H1 (cell line): ENCODE measurements around the gene PFDN6. TPM values are rescaled to one million over a fixed set of nuclear protein-coding genes. Genes with fewer than 3 reads are reported as not detected.

Experiments used
- CTCF ChIA-PET: fragments of 300-600 bp; sonication (Branson Sonifier 250); formaldehyde crosslinking; loops from one replicate; lab custom pipeline; 2021; ENCODE audit not compliant: partially characterized antibody; lab: Charles Lee
- POLR2A ChIA-PET: fragments of 300-600 bp; sonication (Branson Sonifier 250); formaldehyde crosslinking; loops from one replicate; lab custom pipeline; 2021; ENCODE audit warnings: inconsistent platforms; ENCODE audit not compliant: partially characterized antibody; lab: Charles Lee
- DNase-seq, 2 experiments: peaks; one replicate each; pipeline versions ENCODE4 v3.0.0 to v3.0.0-alpha.2; 2010 to 2022; ENCODE audit warnings: low spot score in 2 of 2, low read depth in 1 of 2, mixed read lengths in 1 of 2
- FAIRE-seq: peaks from 2 replicates; lab custom pipeline; 2011; peaks lifted over from hg19 to GRCh38; lab: Jason Lieb, UNC
- H2AFZ ChIP-seq: 2 replicates; pipeline ENCODE4 v1.8.1; 2012; ENCODE audit warnings: low read length, inconsistent platforms
- H2AK5ac ChIP-seq: 2 replicates; pipeline ENCODE4 v1.6.1; 2013; ENCODE audit warnings: low read depth, low read length
- H2BK120ac ChIP-seq: replicated peaks from 2 replicates; pipeline ENCODE3; 2013; ENCODE audit warnings: low read depth, low read length, inconsistent platforms
- H2BK12ac ChIP-seq: 2 replicates; pipeline ENCODE4 v1.6.1; 2013; ENCODE audit warnings: low read depth, low read length
- H2BK15ac ChIP-seq: 2 replicates; pipeline ENCODE4 v1.6.1; 2013; ENCODE audit warnings: low read length
- H2BK20ac ChIP-seq: 2 replicates; pipeline ENCODE4 v1.6.1; 2013; ENCODE audit warnings: low read length
- H2BK5ac ChIP-seq: 2 replicates; pipeline ENCODE4 v1.6.1; 2013; ENCODE audit warnings: low read depth, low read length
- H3K14ac ChIP-seq: 2 replicates; pipeline ENCODE4 v1.6.1; 2013; ENCODE audit warnings: inconsistent platforms; ENCODE audit not compliant: insufficient read length
- H3K18ac ChIP-seq: 2 replicates; pipeline ENCODE4 v1.6.1; 2013; ENCODE audit warnings: low read length; ENCODE audit errors: extremely low read depth
- H3K23ac ChIP-seq: 2 replicates; pipeline ENCODE4 v1.6.1; 2013; ENCODE audit warnings: inconsistent platforms; ENCODE audit not compliant: insufficient read length
- H3K23me2 ChIP-seq: 2 replicates; pipeline ENCODE4 v1.6.1; 2013; ENCODE audit warnings: low read depth, low read length
- H3K27ac ChIP-seq: 2 replicates; pipeline ENCODE4 v1.6.1; 2011; ENCODE audit warnings: low read depth, low read length, inconsistent platforms
- H3K27me3 ChIP-seq, 4 experiments: replicated peaks in 1 of 4; 1 replicate in 1 of 4; 2 replicates in 3 of 4; pipeline versions ENCODE4 v1.6.1 to v1.8.1; 2011 to 2013; ENCODE audit warnings: low read length in 3 of 4, mild to moderate bottlenecking in 3 of 4, inconsistent platforms in 2 of 4, mixed read lengths in 2 of 4, moderate library complexity in 1 of 4; ENCODE audit not compliant: control insufficient read depth in 3 of 4, insufficient read depth in 3 of 4; ENCODE audit errors: extremely low read depth in 1 of 4
- H3K36me3 ChIP-seq, 4 experiments: 2 replicates each; pipeline versions ENCODE4 v1.6.1 to v1.8.1; 2011 to 2013; ENCODE audit warnings: mild to moderate bottlenecking in 4 of 4, low read length in 3 of 4, moderate library complexity in 2 of 4, control low read depth in 1 of 4, inconsistent platforms in 1 of 4; ENCODE audit not compliant: insufficient read depth in 4 of 4, control insufficient read depth in 2 of 4
- H3K4ac ChIP-seq: replicated peaks from 2 replicates; pipeline ENCODE3; 2013; ENCODE audit warnings: low read length, low read depth, mixed read lengths, inconsistent platforms; ENCODE audit not compliant: insufficient read length
- H3K4me1 ChIP-seq, 4 experiments: replicated peaks in 1 of 4; 1 replicate in 1 of 4; 2 replicates in 3 of 4; pipeline versions ENCODE4 v1.6.1 to v1.8.1; 2011 to 2013; ENCODE audit warnings: low read length in 3 of 4, inconsistent platforms in 2 of 4, mixed read lengths in 1 of 4; ENCODE audit not compliant: insufficient read depth in 4 of 4, control insufficient read depth in 3 of 4
- H3K4me2 ChIP-seq, 2 experiments: 2 replicates each; pipeline versions ENCODE4 v1.6.1 to v1.8.1; 2011 to 2013; ENCODE audit warnings: low read depth in 2 of 2, low read length in 2 of 2, control low read depth in 1 of 2, inconsistent platforms in 1 of 2, mild to moderate bottlenecking in 1 of 2; ENCODE audit not compliant: insufficient read depth in 1 of 2
- H3K4me3 ChIP-seq, 4 experiments: fragments of 200-600, 300-600 bp in 1 of 4; sonication (generic), shearing (Covaris generic), sonication (Bioruptor Twin) in 1 of 4; 2 replicates each; pipeline versions ENCODE4 v1.5.1 to v1.8.1; 2011 to 2016; ENCODE audit warnings: low read length in 4 of 4, low read depth in 3 of 4, control low read depth in 2 of 4, inconsistent platforms in 2 of 4, mild to moderate bottlenecking in 2 of 4, mixed read lengths in 1 of 4, moderate library complexity in 1 of 4; ENCODE audit not compliant: insufficient read depth in 2 of 4; ENCODE audit errors: extremely low read depth in 1 of 4
- H3K56ac ChIP-seq: replicated peaks from 2 replicates; pipeline ENCODE3; 2013; ENCODE audit warnings: low read depth, mild to moderate bottlenecking, mixed read lengths, low read length, inconsistent platforms; ENCODE audit not compliant: insufficient read length
- H3K79me1 ChIP-seq: 2 replicates; pipeline ENCODE4 v1.6.1; 2013; ENCODE audit warnings: low read depth, low read length, control low read depth
- H3K79me2 ChIP-seq, 2 experiments: 2 replicates each; pipeline versions ENCODE4 v1.6.1 to v1.8.1; 2012 to 2013; ENCODE audit warnings: low read length in 2 of 2, mild to moderate bottlenecking in 2 of 2, inconsistent platforms in 1 of 2; ENCODE audit not compliant: insufficient read depth in 2 of 2, control insufficient read depth in 1 of 2
- H3K9ac ChIP-seq, 4 experiments: replicated peaks in 1 of 4; 1 replicate in 1 of 4; 2 replicates in 3 of 4; pipeline versions ENCODE4 v1.6.1 to v1.8.1; 2011 to 2013; ENCODE audit warnings: low read depth in 3 of 4, low read length in 3 of 4, control low read depth in 2 of 4, mild to moderate bottlenecking in 2 of 4, moderate library complexity in 2 of 4, inconsistent platforms in 1 of 4; ENCODE audit errors: extremely low read depth in 1 of 4
- H3K9me3 ChIP-seq, 2 experiments: 2 replicates each; pipeline versions ENCODE4 v1.6.1 to v1.8.1; 2012 to 2013; ENCODE audit warnings: mild to moderate bottlenecking in 2 of 2, moderate library complexity in 2 of 2, control low read depth in 1 of 2, inconsistent platforms in 1 of 2, low read depth in 1 of 2, low read length in 1 of 2, mixed read lengths in 1 of 2; ENCODE audit not compliant: insufficient read depth in 2 of 2
- H4K20me1 ChIP-seq, 2 experiments: replicated peaks in 1 of 2; 2 replicates each; pipeline versions ENCODE3 to v1.8.1; 2011 to 2013; ENCODE audit warnings: inconsistent platforms in 2 of 2, low read length in 2 of 2, mild to moderate bottlenecking in 1 of 2; ENCODE audit not compliant: insufficient read depth in 2 of 2, control insufficient read depth in 1 of 2
- H4K5ac ChIP-seq: 2 replicates; pipeline ENCODE4 v1.6.1; 2013; ENCODE audit warnings: low read length, low read depth, mixed read lengths, inconsistent platforms; ENCODE audit not compliant: insufficient read length
- H4K8ac ChIP-seq: 2 replicates; pipeline ENCODE4 v1.8.0; 2013; ENCODE audit warnings: mild to moderate bottlenecking, moderate library complexity, low read length, inconsistent platforms; ENCODE audit not compliant: insufficient read depth; ENCODE audit errors: extremely low read depth
- H4K91ac ChIP-seq: replicated peaks from 2 replicates; pipeline ENCODE3; 2013; ENCODE audit warnings: low read length, mixed read lengths, inconsistent platforms; ENCODE audit not compliant: insufficient read length
- BCL11A ChIP-seq, 2 experiments: IDR thresholded peaks; one replicate each; pipeline ENCODE4 v1.6.1; 2011; ENCODE audit warnings: low read depth in 2 of 2, low read length in 2 of 2, mild to moderate bottlenecking in 2 of 2
- GTF2F1 ChIP-seq: IDR thresholded peaks from 2 replicates; pipeline ENCODE4 v1.6.1; 2012; ENCODE audit warnings: low read depth, low read length, improper control_type of control experiment, borderline replicate concordance
- JUN ChIP-seq: IDR thresholded peaks from 2 replicates; pipeline ENCODE4 v1.6.1; 2011; ENCODE audit warnings: low read depth, mild to moderate bottlenecking, improper control_type of control experiment, low read length
- JUND ChIP-seq: IDR thresholded peaks from 2 replicates; pipeline ENCODE4 v1.6.1; 2011; ENCODE audit warnings: mild to moderate bottlenecking, improper control_type of control experiment, low read length
- NANOG ChIP-seq: IDR thresholded peaks from 2 replicates; pipeline ENCODE4 v1.6.1; 2011; ENCODE audit warnings: low read length, low read depth, mild to moderate bottlenecking, inconsistent platforms; ENCODE audit not compliant: insufficient read depth, poor library complexity, severe bottlenecking
- RAD21 ChIP-seq, 2 experiments: IDR thresholded peaks in 1 of 2; conservative IDR thresholded peaks in 1 of 2; 2 replicates each; pipeline ENCODE4 v1.6.1; 2011; ENCODE audit warnings: low read depth in 2 of 2, low read length in 2 of 2, improper control_type of control experiment in 1 of 2, inconsistent platforms in 1 of 2, mild to moderate bottlenecking in 1 of 2, moderate library complexity in 1 of 2
- RFX5 ChIP-seq: IDR thresholded peaks from 2 replicates; pipeline ENCODE4 v1.6.1; 2011; ENCODE audit warnings: low read depth, low read length, improper control_type of control experiment, borderline replicate concordance
- SAP30 ChIP-seq: fragments of 300-600 bp; sonication (generic); IDR thresholded peaks from 2 replicates; pipeline ENCODE4 v1.7.1; 2012; ENCODE audit warnings: low read length, moderate library complexity, mild to moderate bottlenecking, inconsistent platforms; ENCODE audit not compliant: insufficient read depth, insufficient replicate concordance
- SIN3A ChIP-seq, 2 experiments: IDR thresholded peaks in 1 of 2; conservative IDR thresholded peaks in 1 of 2; 2 replicates each; pipeline ENCODE4 v1.6.1; 2011 to 2012; ENCODE audit warnings: low read length in 2 of 2, improper control_type of control experiment in 1 of 2, low read depth in 1 of 2, mild to moderate bottlenecking in 1 of 2
- SP1 ChIP-seq: IDR thresholded peaks from 2 replicates; pipeline ENCODE4 v1.6.1; 2011; ENCODE audit warnings: low read depth, low read length
- SP4 ChIP-seq: IDR thresholded peaks from 2 replicates; pipeline ENCODE4 v1.6.1; 2012; ENCODE audit warnings: low read length, inconsistent platforms
- TEAD4 ChIP-seq: IDR thresholded peaks from 2 replicates; pipeline ENCODE4 v1.6.1; 2012; ENCODE audit warnings: low read depth, low read length, inconsistent platforms, mixed read lengths
- WGBS, 2 experiments: shearing (Covaris generic) in 1 of 2; methylation state at CpG; one replicate each; pipeline versions ENCODE4 v1.1.6 to v1.1.7; 2013 to 2015; ENCODE audit warnings: low lambda C conversion rate in 2 of 2, mixed read lengths in 2 of 2, inconsistent platforms in 1 of 2, low coverage in 1 of 2, missing lambda C conversion rate in 1 of 2; ENCODE audit not compliant: insufficient replicate concordance in 2 of 2, insufficient coverage in 1 of 2, insufficient read length in 1 of 2; ENCODE audit errors: extremely low coverage in 1 of 2, missing lambda C conversion rate in 1 of 2; 5-methylcytosine and 5-hydroxymethylcytosine counted together
- polyA plus RNA-seq, 7 experiments: library from polyadenylated mRNA; depleted of rRNA in 3 of 7; stranded (reverse) in 5 of 7; unstranded in 2 of 7; fragments of >200 nt in 5 of 7; fragments of 200-250 nt in 2 of 7; gene quantifications; 1 replicate in 5 of 7; 2 replicates in 1 of 7; 4 replicates in 1 of 7; pipeline versions ENCODE4 v1.2.1 to v1.2.3, GENCODE V29; 2011 to 2013; ENCODE audit warnings: missing spikeins in 2 of 7, mixed read lengths in 2 of 7
- total RNA-seq: library from RNA; stranded (reverse); fragmentation: NEBNext Ultra II Directional; extraction: Animal tissue kit (Norgen Biotek cat#: 25700); gene quantifications from 2 replicates; pipeline ENCODE4 v1.2.1, GENCODE V29; 2021
- TF ChIP-seq, protein P1 (sequence below): IDR thresholded peaks from 2 replicates; pipeline ENCODE4 v1.6.1; 2012; ENCODE audit warnings: inconsistent platforms

PFDN6 gene
- total and polyA plus RNA-seq, 2 of the 8 experiments (the other 6 are each of a cell fraction or from before 2014, with no cell fraction given) = 32.0 to 95.7 TPM

DNA sequence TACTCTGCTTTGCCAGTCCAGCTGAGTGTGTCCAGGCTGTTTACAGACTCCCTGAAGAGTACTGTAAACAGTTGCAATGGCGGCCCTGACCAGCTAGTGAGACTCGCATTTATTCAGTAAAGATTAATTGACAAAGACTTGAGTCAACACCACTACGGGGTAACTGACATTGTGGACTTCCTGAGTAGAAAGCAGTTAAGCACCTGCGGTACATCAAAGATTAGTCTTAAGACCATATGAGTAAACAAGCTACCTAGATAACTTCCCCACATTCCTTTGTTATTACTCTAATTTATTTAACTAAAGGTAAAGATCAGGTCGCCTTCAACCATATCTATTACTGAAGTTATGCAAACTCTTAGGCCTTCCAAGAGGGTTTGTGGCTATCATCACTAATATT lies 30.4 kb upstream of the PFDN6 start:
- Histone ChIP-seq H3K9me3 (0 out of 4 replicates have a peak, but pooled peaks cover 0 to 2% of the 10 kb centered on the region in 2 experiments), H3K18ac (no peak overlapping the region), H3K27me3 (no peaks in the 10 kb centered on the region), H4K20me1 (peaks cover 0 to 3% of the 10 kb centered on the region in 2 experiments), H3K79me2 (no peaks in the 10 kb centered on the region), H3K79me1 (no peaks in the 10 kb centered on the region), H4K8ac (no peak overlapping the region), H3K4me3 (no peak overlapping the region), H2BK120ac (no peak overlapping the region), H2AK5ac (no peak overlapping the region), H3K9ac (no peak overlapping the region), H4K91ac (no peak overlapping the region), H3K23me2 (no peaks in the 10 kb centered on the region), H2BK12ac (no peak overlapping the region), H3K4me2 (no peak overlapping the region), H3K23ac (no peak overlapping the region), H2BK15ac (no peak overlapping the region), H2BK5ac (no peak overlapping the region), H3K4ac (no peak overlapping the region), H3K14ac (no peak overlapping the region), H3K56ac (no peak overlapping the region), H3K27ac (no peak overlapping the region), H3K4me1 (no peaks in the 10 kb centered on the region), H4K5ac (no peak overlapping the region), H2BK20ac (no peak overlapping the region), H3K36me3 (peaks cover 2 to 21% (median 2%) of the 10 kb centered on the region in 4 experiments; a peak in 5 of 8 replicates), H2AFZ (no peak overlapping the region)
- FAIRE-seq (no peak), DNase-seq (no peak)
- 93% methylated on average over 5 of the region's 5 CpGs; no CpG with 5 or more reads in 1 of the 2 experiments for WGBS, 2 experiments
- CTCF ChIA-PET = interaction anchor here (0.6 to 3.0 kb wide), 3 partner anchors 9 to 52 kb away, joined by 3 to 14 read pairs (median 3); no protein-coding TSS in a partner anchor
- POLR2A ChIA-PET = interaction anchor here (1.6 to 4.2 kb wide), 4 partner anchors 9 to 18 kb away, joined by 4 to 26 read pairs (median 12); partner anchors contain the start of genes B3GALT4, RPS18 and VPS52
- TF ChIP-seq NANOG = no peak
- no peak for TF ChIP-seq SP1
- no peak for TF ChIP-seq BCL11A (IDR thresholded peaks at IDR 0.05; ENCODE audit: low read depth in 2 of 2, low read length in 2 of 2)
- TF ChIP-seq RAD21 (IDR thresholded peaks at IDR 0.05 in 1 of 2, conservative IDR thresholded peaks at IDR 0.05 in 1 of 2; ENCODE audit: low read depth in 2 of 2, low read length in 2 of 2) = no peak
- no peak for TF ChIP-seq SAP30
- no peak for TF ChIP-seq TEAD4
- TF ChIP-seq, protein P1, sequence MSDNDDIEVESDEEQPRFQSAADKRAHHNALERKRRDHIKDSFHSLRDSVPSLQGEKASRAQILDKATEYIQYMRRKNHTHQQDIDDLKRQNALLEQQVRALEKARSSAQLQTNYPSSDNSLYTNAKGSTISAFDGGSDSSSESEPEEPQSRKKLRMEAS = no peak
- TF ChIP-seq JUND = no peak
- no peak for TF ChIP-seq SIN3A (conservative IDR thresholded peaks at IDR 0.05 in 1 of 2, IDR thresholded peaks at IDR 0.05 in 1 of 2; ENCODE audit: low read depth in 1 of 2, low read length in 2 of 2)
- no peak for TF ChIP-seq GTF2F1
- TF ChIP-seq JUN = no peak
- TF ChIP-seq RFX5 = no peak
- TF ChIP-seq SP4 = no peak
